HUES48 (cell line): Measurements from ENCODE around the gene HOXA7.

ENCODE experiments used
- H3K27ac ChIP-seq: one replicate; pipeline ENCODE4 v1.7.0; 2013; ENCODE audit warnings: low read depth, low read length, inconsistent platforms
- H3K27me3 ChIP-seq: 2 replicates; pipeline ENCODE4 v1.6.1; 2013; ENCODE audit warnings: mild to moderate bottlenecking, low read length; ENCODE audit not compliant: control insufficient read depth, insufficient read depth
- H3K36me3 ChIP-seq: 2 replicates; pipeline ENCODE4 v1.6.1; 2013; ENCODE audit warnings: low read length; ENCODE audit not compliant: control insufficient read depth, insufficient read depth
- H3K4me1 ChIP-seq: 2 replicates; pipeline ENCODE4 v1.6.1; 2013; ENCODE audit warnings: mild to moderate bottlenecking, low read length; ENCODE audit not compliant: control insufficient read depth, insufficient read depth
- H3K4me3 ChIP-seq: 2 replicates; pipeline ENCODE4 v1.5.1; 2013; ENCODE audit warnings: mild to moderate bottlenecking, low read depth, low read length
- H3K9ac ChIP-seq: 2 replicates; pipeline ENCODE4 v1.6.1; 2013; ENCODE audit warnings: mild to moderate bottlenecking, low read depth, low read length, moderate library complexity
- H3K9me3 ChIP-seq: 2 replicates; pipeline ENCODE4 v1.6.1; 2013; ENCODE audit warnings: low read length; ENCODE audit not compliant: control insufficient read depth, insufficient read depth

Gene HOXA7

DNA sequence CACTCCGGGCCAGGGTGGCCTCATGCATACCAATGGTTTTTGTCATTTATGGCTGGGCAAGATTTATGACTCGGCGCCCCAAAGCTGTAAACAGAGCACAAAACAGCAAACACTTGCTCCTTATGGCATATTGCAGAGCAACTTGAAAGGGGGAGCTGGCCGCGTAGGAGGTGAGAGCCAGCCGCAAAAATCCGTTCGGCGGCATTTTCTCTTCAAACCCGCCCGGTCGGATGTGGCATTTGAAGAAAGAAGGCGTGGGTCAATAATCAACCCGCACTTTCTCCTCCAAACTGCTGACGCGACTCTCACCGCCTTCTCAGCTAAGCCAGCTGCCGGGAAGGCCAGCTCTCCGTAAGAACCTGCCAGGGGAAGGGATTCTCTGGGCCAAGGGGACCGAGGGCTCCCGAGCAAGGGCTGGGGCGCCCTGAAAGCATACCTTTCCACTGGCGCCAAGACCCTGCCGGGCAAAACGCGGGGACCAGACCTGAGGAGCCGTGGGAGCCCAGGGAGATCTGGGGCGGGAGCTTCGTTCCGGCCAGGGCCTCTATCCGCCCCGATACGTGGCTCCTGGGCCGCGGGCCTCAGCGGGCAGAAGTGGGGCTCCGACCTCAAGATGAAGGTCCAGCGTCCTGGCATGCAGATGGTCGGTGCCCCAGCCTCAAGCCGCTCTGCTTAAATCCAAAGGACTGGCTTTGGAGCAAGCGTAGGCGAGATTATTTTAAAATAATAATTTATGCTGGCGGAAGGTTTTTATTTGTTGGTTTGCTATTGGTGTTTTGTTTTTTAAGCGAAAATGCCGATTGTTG lies 41.1 kb downstream of the HOXA7 start:
- peaks cover 4% of the 10 kb centered on the region; the same call in 1 of the 2 replicates for H3K4me1 ChIP-seq
- no peak overlapping the region for H3K27ac ChIP-seq
- H3K27me3 ChIP-seq: peaks cover 99% of the 10 kb centered on the region
- H3K36me3 ChIP-seq: no peaks in the 10 kb centered on the region
- no peaks in the 10 kb centered on the region for H3K9me3 ChIP-seq
- no peak overlapping the region for H3K4me3 ChIP-seq
- H3K9ac ChIP-seq: no peak overlapping the region

DNA sequence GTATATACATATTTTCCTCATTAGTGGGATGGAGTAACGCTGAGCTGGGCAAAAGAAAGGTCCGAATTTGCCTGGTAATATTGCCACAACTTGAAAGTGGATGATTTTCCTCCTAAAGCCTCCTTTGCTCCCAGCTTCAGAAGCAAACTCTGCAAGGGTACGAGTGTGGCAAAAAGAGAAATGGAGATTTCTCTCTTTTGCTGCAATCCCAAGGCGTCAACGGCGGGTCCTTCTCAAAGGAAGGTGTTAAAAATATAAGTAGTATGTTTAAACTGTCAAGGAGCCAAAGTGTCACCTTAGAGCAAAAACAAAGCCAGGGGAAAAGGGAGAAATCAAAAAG lies 41.6 kb downstream of the HOXA7 start:
- peaks cover 99% of the 10 kb centered on the region for H3K27me3 ChIP-seq
- H3K4me1 ChIP-seq: peaks cover 4% of the 10 kb centered on the region; the same call in 1 of the 2 replicates
- H3K9me3 ChIP-seq: no peaks in the 10 kb centered on the region
- no peak overlapping the region for H3K9ac ChIP-seq
- no peak overlapping the region for H3K4me3 ChIP-seq
- H3K36me3 ChIP-seq: no peaks in the 10 kb centered on the region
- no peak overlapping the region for H3K27ac ChIP-seq

DNA sequence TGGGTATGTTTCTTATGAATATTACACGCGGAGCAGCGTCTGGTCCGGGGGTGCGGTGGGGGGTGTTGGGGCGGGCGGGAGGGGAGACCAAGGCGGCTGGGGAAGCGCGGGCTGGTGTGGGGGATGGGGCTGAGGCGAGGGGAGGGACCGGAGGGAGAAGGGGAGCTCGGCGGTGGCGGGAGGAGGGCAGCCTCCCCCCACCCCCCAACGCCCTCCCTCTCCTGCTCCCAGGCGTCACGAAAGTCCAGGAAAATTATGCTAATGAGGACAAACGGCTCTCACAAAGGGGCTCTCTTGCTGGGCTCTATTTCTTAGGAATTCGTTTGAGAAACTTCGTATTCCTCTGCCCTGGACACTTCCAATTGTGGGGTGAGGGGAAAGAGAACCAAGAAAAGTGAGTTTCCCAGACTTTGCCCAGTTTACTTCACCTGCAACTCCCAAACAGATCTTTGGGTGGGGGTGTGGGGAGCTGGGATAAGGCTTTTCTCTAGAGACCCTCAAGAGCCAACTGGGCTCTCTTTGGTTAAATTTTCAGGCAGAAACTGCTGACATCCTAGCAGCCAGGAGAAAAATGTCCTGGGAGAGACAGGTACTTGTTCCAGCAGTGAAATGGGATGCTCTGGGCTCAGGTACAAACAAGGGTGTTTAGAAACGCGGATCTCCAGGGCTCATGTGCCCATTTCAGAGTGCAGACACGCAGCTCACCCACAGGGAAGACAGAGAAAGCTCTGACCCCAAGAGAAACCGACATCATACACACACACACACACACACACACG lies 42.3 kb downstream of the HOXA7 start:
- H3K9ac ChIP-seq: no peak overlapping the region
- H3K27ac ChIP-seq: no peak overlapping the region
- H3K36me3 ChIP-seq: no peaks in the 10 kb centered on the region
- H3K4me3 ChIP-seq: no peak overlapping the region
- no peaks in the 10 kb centered on the region for H3K9me3 ChIP-seq
- peaks cover 4% of the 10 kb centered on the region; the same call in 1 of the 2 replicates for H3K4me1 ChIP-seq
- H3K27me3 ChIP-seq: peaks cover 99% of the 10 kb centered on the region

DNA sequence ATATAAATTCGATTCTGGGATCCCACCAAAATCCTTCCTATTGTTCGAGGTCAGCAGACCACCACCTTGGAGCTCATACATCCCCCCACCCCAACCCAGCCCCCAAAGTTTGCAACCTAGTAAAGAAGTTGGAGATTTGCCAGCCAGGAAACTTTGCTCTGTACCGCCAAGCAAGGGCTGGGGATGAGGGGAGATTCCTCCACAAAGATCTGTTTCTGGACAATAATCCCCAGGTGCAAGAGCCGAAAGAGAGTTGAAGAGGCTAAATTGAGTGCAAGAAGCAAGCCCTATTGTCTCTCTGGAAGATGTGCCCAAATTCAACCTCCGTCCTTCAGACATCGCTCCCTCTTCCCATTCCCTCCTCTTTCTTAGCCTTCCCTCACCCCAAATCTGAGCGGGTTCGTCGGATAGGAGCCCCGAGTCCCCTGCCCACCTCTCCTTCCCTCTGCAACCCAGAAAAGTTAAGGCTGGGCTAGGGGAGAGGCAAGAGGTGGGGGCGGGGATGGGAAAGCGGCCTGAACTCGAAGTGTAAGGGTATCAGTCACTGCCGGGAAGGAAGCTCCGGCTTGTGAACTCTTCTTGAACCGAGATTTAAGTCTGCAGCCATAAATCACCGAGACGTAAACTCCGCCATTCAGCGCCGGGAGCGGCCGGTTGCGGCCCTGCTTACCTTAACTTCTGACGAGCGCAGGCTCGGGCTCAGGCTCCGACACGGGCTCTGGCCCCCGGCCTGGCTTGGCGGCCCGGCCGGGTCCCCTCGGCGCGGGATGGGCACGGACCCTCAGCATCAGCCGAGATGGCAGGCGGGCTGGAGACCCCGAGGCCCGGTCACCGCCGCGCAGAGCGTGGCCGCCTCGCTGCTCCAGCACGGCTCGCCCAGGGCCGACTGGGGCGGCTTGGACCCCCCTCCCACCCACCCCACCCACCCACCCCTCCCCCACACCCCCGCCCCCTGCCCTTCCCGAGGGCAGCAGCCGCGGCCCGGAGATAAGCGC lies 43.2 kb downstream of the HOXA7 start:
- H3K4me1 ChIP-seq: peaks cover 4% of the 10 kb centered on the region; the same call in 1 of the 2 replicates
- H3K27me3 ChIP-seq: peaks cover 99% of the 10 kb centered on the region
- H3K36me3 ChIP-seq: no peaks in the 10 kb centered on the region
- H3K27ac ChIP-seq: no peak overlapping the region
- no peak overlapping the region for H3K9ac ChIP-seq
- H3K4me3 ChIP-seq: peak overlapping the region; percentile 11; the same call in 1 of the 2 replicates
- H3K9me3 ChIP-seq: no peaks in the 10 kb centered on the region

DNA sequence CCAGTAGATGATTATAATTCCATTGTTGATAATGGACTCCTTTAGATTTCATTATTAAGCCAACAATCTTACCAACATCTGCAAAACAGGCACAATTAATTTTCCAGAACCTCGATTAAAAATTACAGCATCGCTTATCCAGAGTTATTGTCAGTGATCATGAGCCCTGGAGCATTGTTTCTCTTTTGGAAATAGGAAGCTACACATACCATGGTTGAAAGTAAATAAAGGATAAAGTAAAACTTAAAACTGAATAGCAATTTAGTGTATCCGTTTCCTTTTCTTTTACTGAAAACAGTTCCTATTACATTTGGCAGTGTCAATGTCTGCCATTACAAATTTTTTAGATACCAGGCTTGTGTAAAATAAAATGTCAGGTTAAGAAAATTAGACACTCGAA lies 44.1 kb downstream of the HOXA7 start:
- H3K27ac ChIP-seq: no peak overlapping the region
- no peaks in the 10 kb centered on the region for H3K36me3 ChIP-seq
- H3K9ac ChIP-seq: no peak overlapping the region
- H3K9me3 ChIP-seq: no peaks in the 10 kb centered on the region
- H3K4me3 ChIP-seq: no peak overlapping the region
- H3K4me1 ChIP-seq: peaks cover 6% of the 10 kb centered on the region; the same call in 1 of the 2 replicates
- H3K27me3 ChIP-seq: peaks cover 99% of the 10 kb centered on the region

DNA sequence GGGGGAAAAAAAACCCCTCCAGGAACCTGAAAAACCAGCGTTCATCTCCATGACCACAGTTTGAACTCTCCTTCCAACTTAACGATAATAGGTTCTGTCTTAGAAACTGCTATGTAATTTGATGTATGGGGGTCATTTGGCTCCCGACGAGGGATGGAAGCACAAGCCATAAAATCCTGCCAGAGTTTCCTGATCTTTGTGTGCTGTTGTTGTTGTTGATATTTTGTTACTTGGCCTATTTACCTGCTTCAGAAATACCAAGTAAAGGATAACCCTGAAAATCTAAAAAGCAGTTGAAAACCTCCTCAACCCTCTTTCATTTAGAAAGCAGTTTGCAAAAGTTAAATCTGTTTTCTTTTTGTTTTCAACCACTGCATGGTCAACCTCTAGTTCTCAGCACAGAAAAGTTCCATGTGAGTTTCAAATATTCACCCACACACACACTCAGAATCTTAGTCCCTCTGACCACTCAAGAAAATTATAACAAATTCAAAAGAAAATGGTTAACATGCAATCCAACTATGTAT lies 44.7 kb downstream of the HOXA7 start:
- Histone ChIP-seq H3K36me3 (no peaks in the 10 kb centered on the region), H3K9me3 (no peaks in the 10 kb centered on the region), H3K9ac (no peak overlapping the region), H3K4me3 (no peak overlapping the region), H3K27me3 (peaks cover 99% of the 10 kb centered on the region), H3K4me1 (peaks cover 9% of the 10 kb centered on the region; the same call in 1 of the 2 replicates), H3K27ac (no peak overlapping the region)

DNA sequence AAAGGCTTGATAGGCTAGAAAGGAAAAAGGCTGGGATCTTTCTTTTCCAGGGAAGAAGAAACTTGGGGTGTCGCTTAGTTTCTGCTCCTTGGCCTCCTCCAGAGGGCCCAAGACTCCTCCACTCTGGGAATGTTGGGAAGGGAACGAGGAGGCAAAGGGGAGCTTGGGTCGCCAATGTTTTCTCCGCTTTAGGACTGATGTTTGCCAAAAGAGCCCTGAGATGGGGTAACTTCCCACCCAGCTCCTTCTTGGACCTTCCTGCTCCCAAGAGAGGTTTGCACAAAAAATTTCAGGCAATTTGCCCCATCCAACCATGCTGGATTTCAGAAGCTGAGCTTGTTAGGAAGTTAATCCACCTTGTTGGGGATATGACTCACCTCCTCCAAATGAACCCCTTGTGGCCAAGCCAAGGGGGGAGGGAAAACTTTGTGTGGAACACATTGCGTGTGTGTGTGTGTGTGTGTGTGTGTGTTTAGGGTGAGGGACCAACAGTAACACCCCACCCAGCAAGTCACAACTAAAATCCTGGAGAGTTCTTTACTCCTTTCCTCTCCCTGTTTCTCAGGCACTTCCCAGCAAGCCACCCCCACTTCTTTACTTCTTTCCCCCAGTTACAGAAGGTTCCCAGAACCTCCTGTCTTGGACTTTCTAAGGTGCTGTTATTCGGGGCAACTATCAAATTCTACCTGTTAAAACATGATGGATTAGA lies 45.3 kb downstream of the HOXA7 start:
- Histone ChIP-seq H3K36me3 (no peaks in the 10 kb centered on the region), H3K4me1 (peaks cover 14% of the 10 kb centered on the region; the same call in 1 of the 2 replicates), H3K27me3 (peaks cover 99% of the 10 kb centered on the region), H3K9me3 (no peaks in the 10 kb centered on the region), H3K9ac (no peak overlapping the region), H3K27ac (no peak overlapping the region), H3K4me3 (no peak overlapping the region)

DNA sequence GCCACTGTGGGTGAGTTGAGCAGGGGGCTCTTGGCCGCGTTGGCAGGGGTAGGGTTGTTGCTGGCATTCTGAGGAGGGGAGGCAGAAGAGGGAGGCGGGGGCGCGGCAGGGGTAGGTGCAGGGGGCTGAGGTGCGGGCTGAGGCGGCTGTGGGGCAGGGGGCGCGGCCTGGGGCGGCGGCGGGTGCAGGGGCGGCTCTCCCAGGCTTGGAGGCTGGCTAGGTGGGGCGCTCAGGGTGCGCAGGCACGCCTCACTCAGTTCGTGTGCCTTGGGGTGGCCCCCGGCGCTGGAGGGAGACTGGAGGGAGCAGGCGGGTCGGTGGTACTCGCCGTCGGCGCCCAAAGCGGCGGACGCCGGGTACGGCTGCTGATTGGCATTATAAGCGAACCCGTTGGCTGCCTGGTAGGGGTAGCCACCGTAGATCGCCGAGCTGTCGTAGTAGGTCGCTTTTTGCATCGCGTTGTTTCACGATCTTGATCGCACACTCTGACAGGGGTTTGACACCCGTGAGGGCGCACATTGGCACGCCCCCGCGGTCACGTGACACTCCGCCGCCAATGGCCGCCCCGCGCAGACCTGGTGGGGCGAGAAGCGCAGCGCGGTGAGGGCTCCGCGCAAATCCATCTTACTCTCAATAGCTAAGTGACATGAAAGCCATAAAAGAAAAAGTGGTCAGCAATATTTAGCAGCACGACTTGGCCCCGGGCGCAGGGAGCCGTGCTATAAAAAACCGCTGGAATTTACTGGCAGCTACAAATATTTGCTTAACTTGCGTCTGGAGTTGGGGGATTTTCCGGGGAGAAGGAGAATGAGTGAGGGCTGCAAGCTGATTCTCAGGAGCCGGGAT lies 46.1 kb downstream of the HOXA7 start:
- no peak overlapping the region for H3K27ac ChIP-seq
- H3K27me3 ChIP-seq: peaks cover 99% of the 10 kb centered on the region
- H3K9ac ChIP-seq: no peak overlapping the region

DNA sequence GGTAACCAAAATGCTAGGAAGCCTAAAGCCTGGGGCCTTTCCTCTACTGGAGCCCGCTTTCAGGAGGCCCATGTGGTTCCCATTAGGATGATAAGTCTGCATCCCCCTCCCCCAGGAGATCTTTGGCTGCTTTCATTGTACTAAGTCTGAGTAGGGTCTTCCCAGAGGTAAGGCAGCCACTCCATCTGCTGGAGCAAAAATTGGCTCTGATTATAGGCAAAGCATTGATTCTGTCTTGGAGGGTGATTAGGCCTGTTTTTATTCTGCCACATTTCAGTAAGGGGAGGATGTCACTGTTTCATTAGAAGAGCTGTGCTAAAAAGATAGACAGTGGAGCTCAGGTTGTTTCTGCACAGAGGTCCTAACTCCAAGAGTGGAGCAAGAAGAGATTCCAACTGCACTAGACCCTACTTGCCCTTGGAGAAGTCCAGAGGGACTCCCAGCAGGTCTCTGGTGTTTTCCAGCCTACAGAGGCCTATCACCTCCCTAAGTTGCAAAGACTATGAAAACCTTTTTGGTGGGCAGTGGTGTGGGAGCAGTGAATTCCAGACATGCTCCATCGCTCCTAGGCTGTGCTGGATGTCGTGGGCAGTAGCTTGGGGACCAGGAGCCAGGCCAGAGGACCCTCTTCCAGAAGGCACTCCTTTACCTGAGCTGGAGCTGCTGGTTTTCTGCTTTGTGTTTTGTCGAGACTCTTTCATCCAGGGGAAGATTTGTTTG lies 46.8 kb downstream of the HOXA7 start:
- Histone ChIP-seq H3K9me3 (no peaks in the 10 kb centered on the region), H3K27ac (no peak overlapping the region), H3K36me3 (no peaks in the 10 kb centered on the region), H3K4me3 (no peak overlapping the region), H3K9ac (no peak overlapping the region), H3K4me1 (peaks cover 12% of the 10 kb centered on the region; the same call in 1 of the 2 replicates), H3K27me3 (peaks cover 99% of the 10 kb centered on the region)

More for the DNA sequence above, 46.1 kb downstream of the HOXA7 start:
- no peaks in the 10 kb centered on the region for H3K9me3 ChIP-seq
- H3K4me1 ChIP-seq: peaks cover 16% of the 10 kb centered on the region; the same call in 1 of the 2 replicates
- H3K4me3 ChIP-seq: peak overlapping the region; percentile 48; the same call in 1 of the 2 replicates
- no peaks in the 10 kb centered on the region for H3K36me3 ChIP-seq
